Esophagus muscularis mucosa (tissue), 4 donors: ENCODE results near the gene APELA. TPM values are rescaled to one million over a fixed set of nuclear protein-coding genes. Genes with fewer than 3 reads are reported as not detected.
"Not testable (repeated sequence)": the region's sequence is repeated elsewhere in the genome, so short reads cannot be mapped to it uniquely, and the experiment has no call there.

Source experiments
- DNase-seq: peaks from one replicate; pipeline ENCODE4 v3.0.0-alpha.2; 2017; ENCODE audit errors: extremely low spot score
- H3K27ac ChIP-seq, 4 donors: fragments of 200-600 bp; sonication (generic); replicated peaks in 1 of 4; 1 replicate in 3 of 4; 2 replicates in 1 of 4; pipeline ENCODE4 v1.5.1; 2016 to 2019; ENCODE audit warnings: mild to moderate bottlenecking in 1 of 4
- H3K27me3 ChIP-seq, 4 donors: fragments of 200-600 bp; sonication (generic); one replicate each; pipeline versions ENCODE4 v1.5.1 to v1.6.0; 2016 to 2019
- H3K36me3 ChIP-seq, 4 donors: fragments of 200-600 bp; sonication (generic); one replicate each; pipeline ENCODE4 v1.5.1; 2016 to 2019
- H3K4me1 ChIP-seq, 4 donors: fragments of 200-600 bp; sonication (generic); one replicate each; pipeline ENCODE4 v1.5.1; 2016 to 2019
- H3K4me3 ChIP-seq, 4 donors: fragments of 200-600 bp; sonication (generic); 1 replicate in 2 of 4; 2 replicates in 2 of 4; pipeline ENCODE4 v1.5.1; 2016 to 2019; ENCODE audit warnings: mild to moderate bottlenecking in 4 of 4, moderate library complexity in 1 of 4
- H3K9me3 ChIP-seq, 4 donors: fragments of 200-600 bp; sonication (generic); 1 replicate in 3 of 4; 2 replicates in 1 of 4; pipeline ENCODE4 v1.5.1; 2016 to 2019
- CTCF ChIP-seq, 3 experiments: fragments of 200-600 bp in 2 of 3; fragments of 450-650 bp in 1 of 3; sonication (generic) in 2 of 3; IDR thresholded peaks; one replicate each; pipeline ENCODE4 v1.5.1; 2017 to 2019; ENCODE audit warnings: antibody characterized with exemption in 3 of 3, mild to moderate bottlenecking in 2 of 3, moderate library complexity in 1 of 3
- EP300 ChIP-seq: sonication (generic); formaldehyde crosslinking; IDR thresholded peaks from one replicate; pipeline ENCODE4 v1.6.1; 2017; ENCODE audit warnings: antibody characterized with exemption
- POLR2A ChIP-seq: fragments of 450-650 bp; IDR thresholded peaks from one replicate; pipeline ENCODE4 v1.6.1; 2017; ENCODE audit warnings: antibody characterized with exemption, moderate library complexity, mild to moderate bottlenecking, low read depth
- POLR2AphosphoS5 ChIP-seq, 2 donors: sonication (generic); formaldehyde crosslinking; IDR thresholded peaks; one replicate each; pipeline ENCODE4 v1.6.1; 2017; ENCODE audit warnings: antibody characterized with exemption in 2 of 2
- WGBS: methylation state at CpG from one replicate; pipeline ENCODE4 v1.1.5; 2018; 5-methylcytosine and 5-hydroxymethylcytosine counted together
- intact Hi-C: fragments of 100-400 bp; cut with DNase I; formaldehyde crosslinking; loops from one replicate; pipeline ENCODE4 v1.15.1; 2023
- total RNA-seq, 4 donors: library from RNA; depleted of rRNA; stranded (reverse); fragments of >200 nt; gene quantifications; one replicate each; pipeline versions ENCODE4 v1.1.0 to v1.2.1, GENCODE V29; 2016

The APELA gene
- total RNA-seq, 4 donors from 2014 or later = not detected

GRCh38 chr4:164918956-164919355 is 42.0 kb downstream of the APELA start:
- DNase-seq = no peak
- intact Hi-C loops = no loop called here
- Histone ChIP-seq H3K9me3 (no peaks in the 10 kb centered on the region), H3K27me3 (no peaks in the 10 kb centered on the region), H3K36me3 (no peaks in the 10 kb centered on the region), H3K4me3 (no peak overlapping the region), H3K27ac (no peak overlapping the region), H3K4me1 (no peaks in the 10 kb centered on the region)
- TF ChIP-seq POLR2AphosphoS5 (IDR thresholded peaks at IDR 0.05) = no peak
- TF ChIP-seq EP300 = no peak
- no peak for TF ChIP-seq CTCF (IDR thresholded peaks at IDR 0.05)
- TF ChIP-seq POLR2A = no peak
- 57% methylated on average over 3 of the region's 3 CpGs for WGBS

GRCh38 chr4:164924670-164925238 is 47.8 kb downstream of the APELA start:
- intact Hi-C loops = no loop called here
- no peaks in the 10 kb centered on the region for H3K36me3 ChIP-seq
- TF ChIP-seq POLR2AphosphoS5 (IDR thresholded peaks at IDR 0.05) (no peak), EP300 (no peak), POLR2A (no peak), CTCF (IDR thresholded peaks at IDR 0.05) (no peak)
- DNase-seq = no peak
- no peak overlapping the region for H3K4me3 ChIP-seq
- no peaks in the 10 kb centered on the region for H3K9me3 ChIP-seq
- H3K27ac ChIP-seq = no peak overlapping the region
- no peaks in the 10 kb centered on the region for H3K27me3 ChIP-seq
- H3K4me1 ChIP-seq = peaks cover 0 to 5% (median 0%) of the 10 kb centered on the region in 4 donors
- WGBS = 93% methylated on average over 3 of the region's 3 CpGs

DNA sequence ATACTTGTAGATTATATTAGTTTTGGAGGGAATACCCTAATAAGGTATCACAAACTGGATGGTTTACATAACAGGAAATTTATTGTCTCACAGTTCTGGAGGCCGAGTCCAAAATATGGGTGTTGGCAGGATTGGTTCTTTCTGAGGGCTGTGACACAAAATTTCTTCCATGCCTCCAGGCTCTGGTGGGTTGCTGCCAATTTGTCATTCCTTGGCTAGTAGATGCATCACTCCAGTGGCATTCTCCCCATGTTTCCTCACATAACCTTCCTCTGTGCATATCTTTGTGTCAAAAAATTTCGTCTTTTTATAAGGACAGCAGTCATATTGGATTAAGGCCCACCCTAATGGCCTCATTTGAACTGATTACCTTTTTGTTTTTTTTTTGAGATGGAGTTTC is 49.3 kb downstream of the APELA start:
- TF ChIP-seq CTCF (IDR thresholded peaks at IDR 0.05) (no peak), POLR2A (no peak), EP300 (no peak), POLR2AphosphoS5 (IDR thresholded peaks at IDR 0.05) (no peak)
- intact Hi-C loops = no loop called here

DNA sequence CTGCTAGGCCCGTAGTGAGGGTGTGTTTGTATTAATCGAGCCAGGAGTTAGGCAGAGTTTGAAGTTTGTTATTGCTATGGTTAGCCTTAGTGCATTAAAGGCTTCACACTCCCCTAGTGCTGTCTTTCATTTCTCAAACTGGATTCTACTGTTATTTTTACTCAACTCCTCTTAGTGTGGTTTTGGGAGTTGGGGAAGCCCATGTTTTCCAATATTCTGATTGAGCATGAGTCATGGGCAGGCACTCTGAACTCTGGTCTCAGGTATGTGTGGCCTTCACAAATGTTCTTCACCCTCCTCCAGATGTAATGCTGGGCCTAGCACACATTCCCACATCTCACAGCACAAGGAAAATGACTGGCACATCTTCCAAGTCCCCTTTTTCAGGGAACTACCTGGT is 50.1 kb downstream of the APELA start:
- H3K9me3 ChIP-seq, intact Hi-C loops, H3K4me3 ChIP-seq, H3K27me3 ChIP-seq, H3K4me1 ChIP-seq, H3K36me3 ChIP-seq, DNase-seq, H3K27ac ChIP-seq: not testable (repeated sequence)
- 46% methylated on average over 2 of the region's 2 CpGs for WGBS

More for the DNA sequence above, 49.3 kb downstream of the APELA start:
- no peak for DNase-seq
- Histone ChIP-seq H3K27ac (no peak overlapping the region), H3K9me3 (no peaks in the 10 kb centered on the region), H3K27me3 (no peaks in the 10 kb centered on the region), H3K4me3 (no peak overlapping the region), H3K36me3 (no peaks in the 10 kb centered on the region), H3K4me1 (peaks cover 0 to 5% (median 0%) of the 10 kb centered on the region in 4 donors)
- 54% methylated on average over 2 of the region's 2 CpGs for WGBS

- Histone ChIP-seq H3K36me3 (no peaks in the 10 kb centered on the region), H3K9me3 (no peaks in the 10 kb centered on the region), H3K27me3 (no peaks in the 10 kb centered on the region), H3K4me1 (peaks cover 0 to 5% (median 0%) of the 10 kb centered on the region in 4 donors), H3K4me3 (no peak overlapping the region), H3K27ac (no peak overlapping the region)
- TF ChIP-seq EP300 (no peak), CTCF (IDR thresholded peaks at IDR 0.05) (no peak), POLR2A (no peak), POLR2AphosphoS5 (IDR thresholded peaks at IDR 0.05) (no peak)
- no peak for DNase-seq
- 89% methylated on average over 5 of the region's 5 CpGs for WGBS
- intact Hi-C loops = no loop called here
Observed at GRCh38 chr4:164930647-164931046, 53.7 kb downstream of the APELA start.
